HG02798 (cell line): ENCODE results near the gene LRRC72.
"Not testable (repeated sequence)": the region's sequence is repeated elsewhere in the genome, so short reads cannot be mapped to it uniquely, and the experiment has no call there.

ENCODE experiments used
- ATAC-seq: cut with Tn5 transposase; IDR thresholded peaks from one replicate; pipeline ENCODE4 v1.9.1; 2021; ENCODE audit warnings: mild to moderate bottlenecking; ENCODE audit not compliant: unreplicated experiment, poor library complexity

Gene LRRC72

DNA sequence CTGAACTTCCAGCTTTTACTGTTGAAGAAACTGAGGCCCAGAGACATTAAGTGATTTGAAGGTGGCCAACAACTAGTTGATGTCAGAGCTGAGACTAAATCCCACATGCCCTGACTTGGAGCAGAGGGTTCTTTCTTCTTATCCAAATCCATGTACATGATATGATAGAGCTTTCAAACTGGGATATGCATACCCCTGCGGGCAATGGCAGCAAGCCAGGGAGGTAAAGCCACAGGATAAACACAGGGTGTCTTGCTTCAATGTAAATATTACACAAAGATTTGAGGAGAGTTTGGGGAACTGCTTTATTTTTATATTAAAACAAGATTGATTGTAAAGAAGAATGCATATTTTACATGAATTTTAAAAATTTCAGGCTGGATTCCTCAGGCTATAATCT is 2.3 kb upstream of the LRRC72 start:
- ATAC-seq: no peak

DNA sequence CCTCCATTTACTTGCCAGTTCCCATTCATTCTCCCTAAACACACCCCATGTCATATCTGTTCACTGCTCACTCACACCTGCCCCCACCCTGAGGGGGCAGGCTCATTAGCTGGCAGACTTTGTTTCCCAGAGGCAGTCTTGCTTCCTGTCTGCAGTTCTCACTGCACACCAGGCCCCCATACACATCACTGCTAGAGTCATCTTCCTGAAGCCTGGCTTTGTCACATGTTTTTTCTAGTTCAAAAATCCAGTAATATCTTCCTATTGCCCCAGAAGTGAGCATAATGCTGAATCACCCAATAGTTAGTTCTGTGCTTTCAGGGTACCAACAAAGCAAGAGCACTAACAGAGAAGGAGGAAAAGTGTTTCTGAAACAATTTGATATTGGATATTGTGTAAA is 1.9 kb downstream of the LRRC72 start:
- no peak for ATAC-seq

DNA sequence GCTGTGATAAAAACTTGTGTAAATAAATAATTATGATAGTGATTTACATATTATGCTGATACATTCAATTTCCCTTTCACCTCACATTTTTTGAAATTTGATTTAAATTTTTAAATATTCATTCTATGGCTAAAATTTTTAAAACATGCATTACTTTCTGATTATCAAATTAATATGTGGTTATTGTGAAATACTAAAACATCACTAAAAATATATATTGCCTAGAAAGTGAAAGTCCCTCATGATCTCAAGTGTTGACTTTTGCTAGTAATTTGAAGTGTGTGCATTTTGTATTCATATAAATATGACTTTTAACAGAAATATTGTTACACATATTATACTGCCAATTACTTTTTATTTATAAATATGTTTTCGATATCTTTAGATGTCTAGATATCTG is 3.1 kb downstream of the LRRC72 start:
- no peak for ATAC-seq

DNA sequence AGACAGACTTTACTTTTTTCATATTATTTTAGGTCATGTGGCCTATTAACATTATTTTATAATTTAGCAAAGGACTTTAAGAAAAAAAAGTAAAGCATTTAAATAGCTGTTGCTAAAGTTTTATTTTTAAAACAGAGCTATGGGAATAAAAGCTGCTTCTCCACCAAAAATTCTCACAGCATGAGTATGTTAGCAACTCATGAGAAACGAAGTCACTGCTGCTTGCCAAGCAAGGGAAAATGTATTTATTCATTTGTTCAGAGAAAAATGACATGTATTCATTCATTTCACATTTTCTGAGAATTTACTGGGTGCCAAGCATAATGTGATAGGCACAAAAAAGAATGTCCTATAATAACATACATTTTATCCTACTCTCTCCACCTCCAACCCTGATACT is 5.1 kb downstream of the LRRC72 start:
- no peak for ATAC-seq

DNA sequence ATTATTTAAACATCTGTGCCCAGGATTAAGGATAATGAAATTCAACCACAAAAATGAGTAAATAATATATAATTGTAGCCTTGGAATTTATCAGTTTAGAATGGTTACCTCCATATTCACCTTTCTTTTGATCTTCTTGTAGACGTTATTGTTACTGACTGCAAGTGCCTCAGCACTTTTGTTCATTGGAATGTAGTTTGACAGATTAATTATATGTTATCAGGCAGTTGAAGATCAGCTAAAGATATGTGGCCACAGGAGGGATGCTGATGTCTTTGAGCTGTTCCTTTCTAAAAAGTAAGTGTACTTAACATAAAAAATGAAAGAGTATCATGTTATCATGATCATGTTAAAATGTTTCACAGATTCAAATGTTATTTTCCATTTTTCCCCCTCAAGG is 5.6 kb downstream of the LRRC72 start:
- ATAC-seq: no peak

DNA sequence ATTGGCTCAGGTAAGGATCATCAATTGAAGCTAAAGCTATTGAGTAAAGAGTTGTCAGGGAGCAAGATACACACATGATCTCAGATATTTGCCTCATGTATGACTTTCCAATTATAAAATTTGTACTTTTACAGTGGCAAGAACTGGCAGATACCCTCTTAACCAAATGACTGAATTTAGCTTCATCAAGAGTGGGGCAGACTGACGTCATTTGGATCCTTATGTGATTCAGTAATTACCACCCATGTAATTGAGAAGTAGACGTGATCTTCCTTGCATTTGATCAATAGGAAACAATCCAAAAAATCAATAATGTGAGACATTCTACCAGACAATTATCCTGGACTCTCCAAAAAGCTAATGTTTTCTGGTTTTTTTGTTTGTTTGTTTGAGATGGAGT is 8.9 kb downstream of the LRRC72 start:
- no peak for ATAC-seq

DNA sequence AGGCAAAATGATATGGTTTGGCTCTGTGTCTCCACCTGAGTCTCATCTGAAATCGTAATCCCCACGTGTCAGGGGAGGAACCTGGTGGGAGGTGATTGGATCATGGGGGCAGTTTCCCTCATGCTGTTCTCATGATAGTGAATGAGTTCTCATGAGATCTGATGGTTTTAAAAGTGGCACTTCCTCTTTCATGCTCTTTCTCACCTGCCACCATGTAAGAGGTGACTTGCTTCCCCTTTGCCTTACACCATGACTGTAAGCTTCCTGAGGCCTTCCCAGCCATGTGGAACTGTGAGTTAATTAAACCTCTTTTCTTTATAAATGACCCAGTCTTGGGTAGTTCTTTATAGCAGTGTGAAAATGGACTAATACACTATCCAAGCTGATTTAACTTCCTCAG is 13.9 kb downstream of the LRRC72 start:
- ATAC-seq: not testable (repeated sequence)

DNA sequence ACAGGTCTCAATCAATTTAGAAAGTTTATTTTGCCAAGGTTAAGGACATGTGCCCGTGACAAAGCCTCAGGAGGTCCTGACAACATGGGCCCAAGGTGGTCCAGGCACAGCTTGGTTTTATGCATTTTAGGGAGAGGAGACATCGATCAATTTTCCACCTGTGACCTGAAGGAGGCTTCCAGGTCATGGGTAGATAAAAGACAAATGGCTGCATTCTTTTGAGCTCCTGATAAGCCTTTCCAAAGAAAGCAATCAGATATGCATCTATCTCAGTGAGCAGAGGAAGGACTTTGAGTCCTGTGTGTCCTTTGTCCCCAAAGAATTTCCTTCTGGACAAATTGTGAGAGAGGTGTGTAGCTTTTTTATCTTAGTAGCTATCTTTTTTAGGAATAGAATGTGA is 15.8 kb downstream of the LRRC72 start:
- no peak for ATAC-seq

DNA sequence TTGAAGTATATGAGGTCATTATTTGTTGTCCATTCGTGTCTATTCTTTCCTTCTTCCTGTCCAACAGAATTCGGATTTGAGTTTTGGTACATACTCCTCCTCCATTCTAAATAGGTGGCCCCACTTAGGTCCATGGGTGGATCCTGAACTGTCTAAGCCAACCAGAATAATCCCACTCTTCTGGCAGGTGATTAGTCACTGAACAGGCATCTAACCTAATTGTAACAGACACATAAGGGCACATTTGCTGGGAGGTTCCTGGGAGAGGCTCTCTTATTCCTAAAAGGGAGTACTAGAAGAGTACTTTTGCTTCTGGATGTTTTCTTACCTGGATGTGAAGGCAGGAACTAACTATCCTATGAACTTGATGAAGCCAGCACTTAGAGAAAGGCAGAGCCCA is 16.8 kb downstream of the LRRC72 start:
- ATAC-seq: no peak

DNA sequence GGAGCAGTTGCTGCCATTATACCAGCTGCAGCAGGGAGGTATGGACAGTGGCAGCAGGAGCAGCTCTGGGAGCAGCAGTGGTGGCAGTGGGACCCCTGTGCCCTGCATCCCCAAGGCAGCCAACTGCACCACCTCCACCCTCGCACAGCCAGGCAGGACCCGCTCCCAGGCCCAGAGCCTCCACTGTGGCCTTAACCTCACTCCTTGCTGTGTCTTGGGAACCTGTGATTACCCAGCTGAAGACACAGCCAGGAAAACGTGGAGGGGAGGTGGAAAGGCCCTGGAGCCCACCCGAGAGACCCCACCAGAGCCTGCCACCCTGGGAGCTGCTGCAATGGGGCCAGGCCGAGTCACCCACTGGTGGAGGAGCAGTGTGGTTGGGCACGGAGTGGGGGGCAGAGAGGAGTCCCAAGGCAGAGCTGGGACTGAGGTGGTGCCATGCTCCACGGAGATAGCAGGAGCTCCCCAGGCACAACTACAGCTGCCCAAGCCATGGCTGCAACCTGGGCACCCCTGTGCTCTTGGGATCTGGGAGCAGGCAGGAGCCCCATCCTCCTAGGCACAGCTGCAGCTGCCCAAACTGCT is 20.4 kb downstream of the LRRC72 start:
- ATAC-seq: no peak

DNA sequence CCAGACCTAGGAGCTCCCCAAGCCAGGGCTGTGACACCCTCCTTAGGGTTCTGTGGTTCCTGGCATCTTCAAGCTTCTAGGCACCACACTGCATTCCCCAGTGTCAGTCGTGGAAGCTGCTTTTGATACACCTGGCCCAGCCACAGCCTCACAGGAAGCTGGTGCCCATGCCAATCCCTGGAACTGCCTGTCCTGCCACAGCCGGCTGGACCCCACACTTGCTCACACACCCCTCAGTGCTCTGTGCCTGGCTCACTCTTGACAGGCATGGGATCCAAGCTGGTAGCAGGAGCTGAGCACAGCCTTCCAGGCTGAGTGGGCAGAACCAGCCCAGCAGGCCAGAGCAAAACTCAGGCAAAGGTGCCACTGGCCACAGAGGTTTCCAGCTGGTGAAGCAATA is 21.8 kb downstream of the LRRC72 start:
- ATAC-seq: no peak

DNA sequence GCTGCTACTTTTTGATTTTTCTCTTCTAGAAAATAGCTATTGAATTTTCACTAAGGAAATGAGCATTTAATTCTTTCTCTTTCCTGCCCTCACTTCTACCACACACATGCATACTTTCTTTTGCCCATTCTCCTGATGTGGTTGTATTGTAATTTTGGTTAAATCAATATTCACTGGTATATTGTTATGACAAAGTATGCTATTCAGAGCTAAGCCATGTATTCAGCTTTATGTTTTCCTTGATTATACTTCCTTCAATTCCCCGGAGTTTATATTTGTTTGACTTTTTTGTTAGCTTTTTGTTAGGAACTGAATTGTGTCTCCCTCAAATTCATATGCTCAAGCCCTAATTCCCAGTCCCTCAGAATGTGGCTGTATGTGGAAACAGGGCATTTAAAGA is 24.0 kb downstream of the LRRC72 start:
- no peak for ATAC-seq

DNA sequence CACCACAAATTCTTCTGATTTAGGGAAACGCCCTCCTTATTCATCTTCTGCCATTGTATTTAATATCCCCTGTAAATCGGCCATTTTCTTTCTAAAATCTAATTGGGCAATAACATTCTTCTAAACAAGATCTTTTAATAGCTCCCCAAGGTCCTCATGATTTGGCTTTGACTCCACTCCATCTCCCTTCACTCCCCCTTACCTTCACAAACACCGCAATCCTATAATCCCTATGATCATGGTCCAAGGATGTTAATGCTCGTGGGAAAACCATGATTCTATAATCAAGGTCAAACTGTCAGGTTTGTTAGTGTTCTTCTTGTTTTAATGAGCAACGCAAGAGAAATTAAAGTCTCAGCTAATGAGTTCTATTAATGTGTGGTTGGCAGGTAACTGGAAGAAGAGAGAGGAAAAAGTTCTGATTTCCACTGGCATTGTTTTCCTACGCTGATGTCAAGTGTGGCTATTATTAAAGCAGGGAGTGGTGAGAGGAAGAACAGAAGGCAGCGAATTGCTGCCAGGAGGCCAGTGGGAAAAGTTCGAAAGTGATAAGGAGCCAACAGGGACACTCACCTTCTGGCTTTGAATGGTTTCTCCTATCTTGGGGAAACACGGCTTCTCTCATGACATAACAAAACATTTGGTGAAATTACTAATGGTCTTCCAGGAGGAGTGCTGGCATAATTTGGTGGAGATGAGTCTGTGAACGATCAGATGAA is 28.1 kb downstream of the LRRC72 start:
- no peak for ATAC-seq

DNA sequence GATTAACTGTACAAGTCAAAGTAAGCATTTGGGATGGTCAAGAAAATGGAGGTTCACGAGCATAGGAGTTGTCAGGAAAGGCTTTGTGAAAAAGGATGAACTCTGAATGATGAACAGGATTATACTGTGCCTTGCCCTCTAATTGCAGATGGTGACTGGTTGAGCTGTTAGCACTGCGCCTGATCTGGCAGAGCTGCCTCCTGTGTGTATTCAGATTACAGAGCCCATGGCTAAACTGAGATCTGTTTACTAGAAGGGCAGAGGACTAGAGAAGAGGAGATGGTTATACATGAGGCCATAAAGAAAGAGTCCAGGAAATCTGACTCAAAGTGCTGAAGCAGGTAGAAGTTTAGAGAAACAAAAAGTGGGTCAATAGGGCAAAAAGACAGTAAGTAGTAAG is 29.7 kb downstream of the LRRC72 start:
- no peak for ATAC-seq

DNA sequence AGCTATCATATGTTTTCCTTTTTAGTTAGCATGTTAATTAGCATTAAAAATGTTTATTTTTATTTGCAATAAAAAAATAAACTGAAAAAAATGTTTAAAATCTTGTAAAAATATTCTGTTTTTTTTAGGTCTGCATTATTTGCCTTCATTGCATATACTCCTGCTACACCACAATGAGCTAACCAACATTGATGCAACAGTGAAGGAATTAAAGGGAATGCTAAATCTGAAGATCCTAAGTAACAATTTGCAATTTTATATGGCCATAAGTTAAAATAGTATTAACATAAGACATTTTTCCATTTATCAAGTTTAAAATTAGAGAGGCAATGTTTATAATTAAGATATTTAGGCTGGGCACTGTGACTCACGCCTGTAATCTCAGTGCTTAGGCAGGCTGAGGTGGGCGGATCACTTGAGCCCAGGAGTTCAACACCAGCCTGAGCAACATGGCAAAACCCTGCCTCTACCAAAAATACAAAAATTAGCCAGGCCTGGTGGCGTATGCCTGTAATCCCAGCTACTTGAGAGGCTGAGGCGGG is 32.2 kb downstream of the LRRC72 start:
- no peak for ATAC-seq

DNA sequence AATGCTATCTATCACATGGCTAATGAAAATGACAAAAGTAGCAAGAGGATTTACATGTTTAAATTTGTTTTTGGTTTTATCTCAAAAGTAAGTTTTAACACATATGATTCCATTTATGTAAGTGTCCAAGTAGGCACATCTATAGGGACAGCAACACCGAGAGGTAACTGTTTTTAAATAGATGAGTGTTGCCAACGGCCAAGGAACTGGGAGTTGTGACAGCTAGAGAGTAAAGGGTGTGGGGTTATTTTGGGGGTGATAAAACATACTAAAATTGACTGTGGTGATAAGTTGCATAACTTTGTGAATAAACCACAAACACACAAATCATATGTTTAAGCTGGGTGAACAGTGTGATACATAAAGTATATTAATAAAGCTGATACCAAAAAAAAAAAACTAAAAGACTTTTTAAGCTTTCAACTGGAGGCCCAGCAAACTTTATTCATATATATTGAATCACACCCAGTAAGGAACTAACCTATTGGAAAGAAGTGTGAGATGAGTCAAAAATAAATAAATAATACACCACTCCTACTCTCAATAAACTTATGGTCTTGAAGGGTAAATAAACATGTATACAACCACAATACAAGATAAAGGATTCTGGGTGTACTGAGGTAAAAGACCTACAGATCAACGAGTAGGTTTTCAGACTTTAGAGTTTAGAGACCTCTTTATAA is 33.0 kb downstream of the LRRC72 start:
- ATAC-seq: no peak

DNA sequence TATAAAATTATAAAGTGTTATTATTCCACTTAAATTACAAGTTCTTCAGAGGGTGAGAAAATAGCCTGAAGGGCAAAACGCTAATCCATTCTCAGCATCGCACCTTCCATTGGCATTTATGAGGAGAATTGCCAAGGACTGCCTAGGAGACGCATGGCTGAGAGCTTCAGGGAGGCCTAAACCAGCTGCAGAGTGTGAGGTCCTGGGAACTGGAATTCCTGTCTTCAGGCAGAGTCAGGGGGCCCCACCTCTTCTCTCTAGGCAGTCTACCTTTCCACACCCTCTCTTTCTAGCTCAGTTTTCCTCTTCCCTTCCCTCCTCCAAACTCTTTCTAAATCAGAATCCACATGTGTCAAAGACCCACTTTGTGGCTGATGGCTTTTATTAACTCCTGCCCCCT is 35.3 kb downstream of the LRRC72 start:
- no peak for ATAC-seq

DNA sequence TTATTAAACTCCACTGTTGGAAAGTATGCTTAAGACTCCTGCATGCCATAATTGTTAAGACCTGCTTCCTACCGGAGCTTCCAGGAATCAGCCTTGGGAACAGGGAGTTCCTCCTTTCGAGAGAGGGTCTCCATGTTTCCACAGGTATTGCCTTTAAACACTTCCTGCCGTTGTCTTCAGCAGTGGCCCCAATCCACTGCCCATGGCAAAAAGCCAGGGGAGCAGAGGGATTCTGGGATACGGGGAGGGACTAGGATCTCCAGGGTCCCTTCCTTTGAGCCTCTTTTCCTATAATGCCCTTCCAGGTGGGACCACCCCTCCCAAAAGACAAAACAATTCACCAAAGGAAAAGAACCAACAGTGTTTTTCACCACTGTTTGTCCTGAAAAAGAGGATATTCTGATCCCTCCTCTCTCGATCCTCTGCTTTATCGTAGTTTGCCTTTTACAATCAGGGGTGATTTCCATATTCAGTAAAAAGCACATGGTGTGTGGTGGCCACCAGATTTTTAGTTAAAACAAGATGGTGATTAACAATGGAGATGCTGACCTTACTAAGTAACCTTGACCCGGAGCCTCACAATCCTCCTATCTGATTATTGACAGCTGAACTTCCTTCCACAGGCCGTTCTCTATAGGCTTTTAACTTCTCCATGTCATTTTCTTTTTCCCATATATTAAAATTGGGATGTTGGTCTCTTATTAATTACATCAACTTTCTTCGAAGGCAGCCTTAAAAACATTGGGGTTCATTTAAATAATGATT is 36.0 kb downstream of the LRRC72 start:
- ATAC-seq: no peak

DNA sequence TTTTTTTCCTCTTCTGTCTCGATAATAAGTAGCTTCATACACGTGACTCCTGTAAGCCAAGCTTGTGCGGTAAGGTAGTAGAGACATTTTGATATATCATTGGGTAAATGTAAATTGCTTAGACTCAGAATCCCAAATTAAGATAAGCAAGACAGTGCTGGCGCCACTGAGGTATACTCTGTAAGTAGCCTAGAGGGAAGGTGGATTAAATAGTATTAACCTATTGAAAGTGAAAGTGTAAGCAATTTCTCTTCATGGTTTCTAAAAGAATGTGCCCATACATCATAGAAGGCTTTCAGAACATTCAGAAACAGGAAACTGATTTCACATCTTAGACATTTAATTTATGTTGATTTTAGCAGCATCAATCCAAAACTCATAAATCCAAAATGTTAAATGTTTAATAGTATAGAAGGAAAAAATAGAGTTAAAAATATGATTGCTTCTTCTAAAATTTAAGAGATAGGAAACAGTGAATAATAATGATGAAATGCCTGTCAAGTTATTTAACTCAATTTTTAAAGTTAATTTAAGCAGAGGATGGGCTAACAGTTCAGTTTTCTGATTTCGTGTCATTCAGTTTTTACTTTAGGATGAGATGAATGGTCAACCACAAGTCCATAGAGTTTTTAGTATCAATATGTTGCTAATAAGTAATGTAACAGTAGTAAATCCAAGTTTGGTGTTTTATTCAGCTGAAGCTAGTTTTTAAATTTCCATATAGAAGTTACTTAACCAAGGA is 36.8 kb downstream of the LRRC72 start:
- ATAC-seq: peak; percentile 70

DNA sequence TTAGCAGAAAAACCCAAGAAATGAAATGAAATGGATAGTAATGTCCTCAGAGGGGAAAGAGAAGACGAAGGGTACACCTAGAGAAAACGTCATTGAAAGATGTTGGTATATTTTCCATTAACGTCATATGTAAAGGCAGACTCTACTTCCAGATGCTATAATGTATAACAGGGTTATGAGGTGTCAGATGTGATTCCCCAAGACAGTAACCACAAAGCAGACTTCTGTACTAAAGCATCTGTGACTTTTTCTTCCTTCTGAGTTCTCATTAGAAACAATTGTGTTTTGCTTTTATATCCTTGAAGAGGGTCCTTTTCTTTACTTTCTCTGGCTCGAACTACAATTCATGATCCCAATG is 37.4 kb downstream of the LRRC72 start:
- no peak for ATAC-seq
